ENCODE results near the gene ZBTB34. TPM values are rescaled to one million over a fixed set of nuclear protein-coding genes. Genes with fewer than 3 reads are reported as not detected.

The ZBTB34 gene
- total and polyA plus RNA-seq, 4 donors: 1.1 to 9.5 (median 3.4) TPM

- Histone ChIP-seq H3K4me1 (ENCODE audit: control insufficient read depth in 4 of 4, insufficient read depth in 4 of 4, low read length in 3 of 4) (peaks cover 0 to 9% (median 3%) of the 10 kb centered on the region in 4 donors), H3K27me3 (ENCODE audit: control insufficient read depth in 4 of 4, insufficient read depth in 4 of 4, low read length in 3 of 4) (no peaks in the 10 kb centered on the region), H3K4me3 (ENCODE audit: low read depth in 1 of 3, low read length in 3 of 3) (no peak overlapping the region), H3K9me3 (ENCODE audit: control insufficient read depth in 4 of 4, low read length in 3 of 4) (no peaks in the 10 kb centered on the region), H3K36me3 (ENCODE audit: control insufficient read depth in 4 of 4, insufficient read depth in 3 of 4, low read depth in 1 of 4, low read length in 3 of 4) (no peaks in the 10 kb centered on the region), H3K27ac (ENCODE audit: low read depth in 1 of 2, low read length in 2 of 2) (no peak overlapping the region), H3K9ac (ENCODE audit: low read depth in 1 of 2, low read length in 2 of 2) (no peak overlapping the region)
- WGBS: 57% methylated on average over 7 of the region's 7 CpGs
- TF ChIP-seq HNF4G (IDR thresholded peaks at IDR 0.05) (no peak), EGR1 (IDR thresholded peaks at IDR 0.05; ENCODE audit: low read depth in 2 of 2) (no peak), TAF1 (conservative IDR thresholded peaks at IDR 0.05) (no peak), ATF3 (IDR thresholded peaks at IDR 0.05) (no peak), GABPA (IDR thresholded peaks at IDR 0.05 in 1 of 2, conservative IDR thresholded peaks at IDR 0.05 in 1 of 2) (no peak), YY1 (IDR thresholded peaks at IDR 0.05) (no peak), REST (IDR thresholded peaks at IDR 0.05) (no peak), MAX (IDR thresholded peaks at IDR 0.05) (no peak), ZBTB33 (IDR thresholded peaks at IDR 0.05) (no peak), RAD21 (IDR thresholded peaks at IDR 0.05) (no peak), JUND (IDR thresholded peaks at IDR 0.05) (no peak), RXRA (IDR thresholded peaks at IDR 0.05) (no peak), HNF4A (conservative IDR thresholded peaks at IDR 0.05) (no peak), NR2F2 (IDR thresholded peaks at IDR 0.05) (no peak), FOXA1 (IDR thresholded peaks at IDR 0.05) (no peak), CTCF (IDR thresholded peaks at IDR 0.05; ENCODE audit: low read depth, low read length, missing input control) (no peak), FOXA2 (IDR thresholded peaks at IDR 0.05) (no peak), SP1 (IDR thresholded peaks at IDR 0.05) (no peak)
- no peak for DNase-seq (ENCODE audit: low spot score)
Measured at GRCh38 chr9:126854734-126855133, 5.7 kb upstream of the ZBTB34 start.
